Left renal cortex interstitium (tissue), 4 donors: Measurements from ENCODE around the gene OCIAD2. TPM values are rescaled to one million over a fixed set of nuclear protein-coding genes. Genes with fewer than 3 reads are reported as not detected.
"Not testable (repeated sequence)": the region's sequence is repeated elsewhere in the genome, so short reads cannot be mapped to it uniquely, and the experiment has no call there.

Source experiments
- DNase-seq, 4 donors: peaks; one replicate each; pipeline ENCODE4 v3.0.0-alpha.2; 2013; ENCODE audit warnings: low read depth in 4 of 4, low spot score in 2 of 4, missing footprints in 1 of 4
- polyA plus RNA-seq, 4 donors: library from polyadenylated mRNA; unstranded; fragments of 120-200 nt; gene quantifications; one replicate each; pipeline ENCODE4 v1.2.1, GENCODE V29; 2013; ENCODE audit not compliant: insufficient read length in 4 of 4

OCIAD2 gene, protein sequence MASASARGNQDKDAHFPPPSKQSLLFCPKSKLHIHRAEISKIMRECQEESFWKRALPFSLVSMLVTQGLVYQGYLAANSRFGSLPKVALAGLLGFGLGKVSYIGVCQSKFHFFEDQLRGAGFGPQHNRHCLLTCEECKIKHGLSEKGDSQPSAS
- polyA plus RNA-seq, result 100 to 1,000 TPM; 176 to 230 (median 209) TPM

DNA sequence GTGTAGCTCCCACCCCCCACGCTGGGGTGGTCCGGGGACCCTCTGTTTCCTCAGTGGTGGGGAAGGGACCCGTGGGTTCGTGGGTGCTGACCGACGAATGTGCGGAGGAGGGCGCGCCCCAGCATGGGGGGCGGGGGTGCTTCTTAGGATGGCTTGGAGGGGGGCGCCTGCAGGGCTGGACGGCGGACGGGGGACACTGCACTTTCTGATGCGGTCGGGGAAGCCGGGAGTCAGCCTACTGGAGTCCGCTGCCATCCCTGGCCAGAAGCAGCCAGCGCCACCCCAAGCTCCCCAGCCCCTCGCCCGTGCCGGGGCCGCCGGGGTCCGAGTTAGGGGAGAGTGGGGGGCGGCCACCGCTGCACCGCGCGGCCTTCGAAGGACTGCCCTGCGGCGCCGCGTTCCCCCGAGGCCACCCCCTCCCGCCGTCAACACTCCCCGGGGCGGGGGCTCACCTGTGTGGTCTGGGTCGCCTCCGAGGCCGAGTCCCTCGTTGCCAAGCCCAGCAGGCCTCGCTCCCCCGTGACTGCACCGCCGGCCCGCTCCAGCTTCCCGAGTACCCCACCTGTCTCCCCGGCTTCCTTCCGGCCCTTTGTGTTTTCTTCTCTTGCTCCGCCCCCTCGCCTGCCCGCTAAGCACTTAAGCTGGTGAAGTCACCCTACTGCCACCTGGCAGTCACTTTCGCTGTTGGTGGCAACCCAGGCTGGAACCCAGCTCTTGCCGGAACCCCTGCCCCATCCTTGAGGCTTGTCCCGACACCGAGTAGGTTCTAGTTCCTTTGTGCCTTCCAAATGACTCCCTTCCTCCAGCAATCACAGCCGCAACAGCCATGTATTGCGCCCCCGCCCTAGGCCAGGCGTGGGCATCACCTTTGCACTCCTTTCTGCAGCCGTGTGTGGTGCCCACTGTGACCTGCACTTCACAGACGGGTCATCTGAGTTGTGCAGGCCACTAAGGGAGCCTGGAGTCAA, at the start of gene OCIAD2:
Gene OCIAD2 (minus strand): TSS at position 569 of the 968 bp plus-strand sequence. CDS start 2,225 bp downstream, outside the sequence.
- peak; percentile 45 to 70 (median 62) for DNase-seq

DNA sequence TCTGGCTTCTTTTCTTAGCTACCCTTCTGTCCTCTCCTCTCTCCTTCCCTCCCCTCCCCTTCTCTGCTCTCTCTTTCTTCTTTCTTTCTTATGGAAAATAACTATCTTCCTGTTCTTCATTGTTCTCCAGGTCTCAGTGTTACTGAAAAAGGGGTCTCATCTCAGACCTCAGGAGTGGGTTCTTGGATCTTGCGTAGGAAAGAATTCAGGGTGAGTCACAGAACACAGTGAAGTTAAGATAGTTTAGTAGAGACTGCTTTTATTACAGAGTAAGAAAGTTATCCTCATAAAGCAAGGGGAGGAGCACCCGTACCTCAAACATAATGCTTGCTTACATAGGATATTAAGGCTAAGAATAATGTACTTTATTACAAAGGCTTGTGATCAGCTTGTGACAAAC, 47.7 kb upstream of the OCIAD2 start:
- DNase-seq, result no peak

DNA sequence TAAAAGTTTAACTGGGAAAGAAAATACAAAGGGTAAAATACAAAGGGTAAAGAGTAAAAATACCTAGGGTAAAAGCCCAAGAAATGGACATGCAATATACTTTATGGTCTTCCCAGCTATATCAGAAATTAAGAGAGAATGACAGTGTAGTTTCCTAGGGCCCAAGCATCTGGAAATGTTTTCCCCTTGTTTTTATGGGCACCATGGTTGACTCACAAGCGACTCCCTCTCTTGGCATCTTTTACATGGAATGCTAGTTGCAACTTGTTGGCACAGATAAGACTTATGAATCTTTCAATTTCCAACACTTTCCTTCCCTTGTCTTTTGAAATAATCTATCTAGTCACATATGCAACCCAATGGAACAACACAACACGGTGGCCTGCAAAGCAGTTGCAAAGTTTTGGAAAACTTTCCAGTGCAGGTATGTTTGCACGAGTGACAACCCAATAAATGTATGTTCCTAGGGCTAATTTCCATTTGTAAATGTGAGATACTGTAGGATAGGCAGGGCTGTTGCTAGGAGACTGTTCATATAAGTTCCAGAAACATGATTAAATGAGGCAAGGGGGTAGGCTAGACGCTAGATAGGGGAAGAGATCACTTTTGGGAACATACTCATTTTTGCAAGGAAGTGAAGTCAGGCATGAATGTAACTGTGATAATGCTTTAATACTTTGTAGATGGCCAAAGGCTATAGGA, 43.1 kb upstream of the OCIAD2 start:
- no peak for DNase-seq

DNA sequence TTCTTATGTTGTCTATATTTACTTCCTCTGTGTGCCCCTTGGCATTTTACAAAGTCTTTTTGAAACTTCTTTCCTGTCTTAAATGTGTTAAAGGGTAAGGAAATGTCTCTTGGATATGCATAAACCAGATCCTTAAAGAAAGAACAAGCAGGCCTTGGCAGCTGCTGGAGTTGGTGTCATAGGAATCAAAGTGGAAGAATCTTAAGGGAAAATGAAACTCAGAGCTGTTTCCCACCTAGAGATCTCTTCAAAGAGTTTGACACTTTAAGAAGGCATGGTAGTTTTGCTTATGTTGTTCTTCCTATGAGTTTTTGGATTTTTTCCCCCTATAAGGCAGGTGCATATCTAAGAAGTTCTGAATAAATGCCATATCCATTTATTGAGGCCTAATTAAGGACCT, 42.5 kb upstream of the OCIAD2 start:
- DNase-seq, result no peak

DNA sequence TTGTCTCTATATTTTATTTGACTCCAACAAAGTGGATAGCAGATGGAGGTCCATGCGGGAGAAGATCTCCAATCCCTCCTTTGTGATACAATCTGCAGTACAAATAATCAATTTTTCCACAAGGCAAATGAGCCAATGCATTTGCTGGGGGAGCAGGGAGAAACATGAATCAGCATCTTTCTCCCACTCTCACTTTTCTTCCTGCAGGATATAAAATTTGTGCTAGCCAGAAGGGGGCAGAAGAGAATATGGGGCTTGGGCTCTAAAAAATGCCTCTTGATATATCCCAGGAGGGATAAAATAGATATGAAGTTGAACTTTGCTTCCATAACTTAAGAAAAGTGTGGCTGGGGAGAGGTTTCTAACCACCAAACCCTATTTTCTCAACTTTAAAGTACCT, 41.2 kb upstream of the OCIAD2 start:
- no peak for DNase-seq

DNA sequence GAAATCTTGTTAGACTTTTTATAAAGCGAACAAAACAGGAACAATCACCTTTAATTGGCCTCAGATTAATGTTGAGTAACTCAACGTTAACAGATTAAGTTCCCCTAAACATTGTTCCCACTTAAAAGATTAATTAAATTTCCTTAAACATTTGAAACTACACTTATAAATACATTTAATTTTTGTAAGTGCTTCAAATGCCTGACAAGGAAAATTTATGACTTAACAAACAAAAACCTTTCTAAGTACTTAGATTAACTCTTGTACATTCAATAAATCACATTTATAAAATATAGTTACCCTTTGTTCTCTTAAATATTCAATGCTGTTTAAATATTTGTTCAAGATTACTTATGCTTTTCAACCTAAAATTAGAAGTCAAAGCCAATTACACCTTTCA, 39.4 kb upstream of the OCIAD2 start:
- no peak for DNase-seq

DNA sequence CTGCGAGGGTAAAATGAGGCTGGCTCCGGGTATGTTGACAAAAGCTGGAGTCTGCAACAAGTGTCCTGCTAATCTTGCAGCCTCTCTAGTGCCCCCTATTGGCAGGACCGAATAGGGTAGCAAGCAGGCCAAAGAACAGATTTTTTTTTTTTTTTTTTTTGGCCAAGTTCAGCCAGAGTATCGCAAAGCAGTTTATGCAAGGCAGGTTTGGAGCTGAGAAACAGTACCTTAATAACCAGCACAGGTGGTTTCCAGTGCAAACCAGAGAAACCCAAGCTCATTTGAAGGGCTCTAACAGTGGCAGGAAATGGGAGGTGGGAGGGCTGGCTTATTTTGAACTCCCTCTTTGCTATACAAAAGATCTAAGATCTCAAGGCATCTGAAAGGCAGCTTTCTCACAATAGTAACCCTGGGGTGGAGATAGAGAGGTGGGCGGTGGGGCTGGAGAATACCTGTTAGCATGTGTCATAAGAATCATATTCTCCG, 38.2 kb upstream of the OCIAD2 start:
- DNase-seq, result no peak

DNA sequence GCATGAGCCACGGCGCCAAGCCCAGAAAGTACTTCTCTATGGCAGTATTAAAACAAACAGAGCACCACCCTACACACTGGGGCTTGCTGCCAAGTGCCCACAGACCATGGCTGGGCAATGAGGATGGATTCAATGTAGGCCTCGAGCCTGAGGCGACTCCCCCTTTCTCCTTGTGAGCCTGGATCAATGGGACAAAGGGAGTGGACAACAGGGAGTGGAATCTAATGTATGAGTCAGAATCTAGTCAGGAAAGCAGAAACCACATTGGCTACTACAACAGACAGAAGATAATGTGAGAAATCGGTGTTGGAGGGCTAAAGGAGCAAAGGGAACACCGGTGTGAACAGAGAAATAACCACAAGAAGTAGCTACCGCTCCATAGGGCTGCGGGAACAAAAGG, 37.7 kb upstream of the OCIAD2 start:
- no peak for DNase-seq

DNA sequence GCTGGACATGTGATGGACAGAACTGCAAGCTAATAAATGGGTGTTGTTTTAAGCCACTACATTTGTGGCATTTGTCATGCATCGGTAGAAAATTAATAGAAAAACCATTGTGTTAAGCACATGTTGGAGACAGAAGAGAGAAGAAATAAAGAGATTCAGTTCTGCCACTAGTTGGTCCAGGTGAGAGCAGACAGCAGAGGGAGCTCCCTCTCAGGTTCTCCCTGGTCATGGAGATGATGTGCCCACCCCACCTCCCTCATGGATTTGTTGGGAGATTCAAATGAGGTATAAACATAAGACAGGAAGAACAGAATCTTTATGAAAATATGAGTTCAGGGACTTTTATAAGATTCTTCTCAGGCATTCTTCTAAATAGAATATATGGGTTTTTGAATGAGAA, 36.8 kb upstream of the OCIAD2 start:
- DNase-seq, result no peak

DNA sequence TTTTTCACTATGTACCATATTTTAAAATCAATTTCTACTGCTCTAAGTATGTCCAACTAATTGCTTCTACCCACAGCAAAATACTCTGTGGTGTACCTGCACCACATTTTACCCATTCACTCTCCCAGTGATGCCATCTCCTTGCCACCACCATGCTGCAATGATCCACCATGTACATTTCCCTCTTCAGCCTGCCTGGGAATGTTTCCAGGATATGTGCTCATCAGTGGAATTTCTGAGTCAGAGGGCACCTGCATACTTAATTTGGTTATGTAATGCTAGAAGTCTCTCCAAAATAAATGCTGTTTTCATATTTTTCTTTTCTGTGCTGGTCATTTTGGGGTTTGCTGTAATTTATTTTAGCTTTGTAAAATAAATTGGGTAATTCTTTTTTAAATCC, 33.2 kb upstream of the OCIAD2 start:
- no peak for DNase-seq

DNA sequence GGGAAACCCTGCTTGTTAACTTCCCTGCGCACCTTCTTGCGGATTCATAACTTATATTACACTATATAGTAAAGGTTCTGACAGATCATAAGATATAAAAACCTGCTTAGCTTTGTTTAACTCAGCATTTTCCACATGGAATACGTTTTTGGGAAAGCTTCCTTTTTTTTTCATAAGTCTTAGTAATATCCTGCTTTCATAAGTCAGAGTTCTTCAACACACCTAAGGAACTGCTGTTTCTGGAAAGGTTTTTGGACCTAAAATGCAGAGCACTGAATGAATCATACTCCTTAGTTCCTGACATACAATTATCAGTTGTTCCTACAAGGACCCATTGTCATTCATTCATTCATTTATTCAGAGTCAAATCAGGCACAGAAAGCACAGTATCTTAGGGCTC, 32.3 kb upstream of the OCIAD2 start:
- DNase-seq, result no peak

DNA sequence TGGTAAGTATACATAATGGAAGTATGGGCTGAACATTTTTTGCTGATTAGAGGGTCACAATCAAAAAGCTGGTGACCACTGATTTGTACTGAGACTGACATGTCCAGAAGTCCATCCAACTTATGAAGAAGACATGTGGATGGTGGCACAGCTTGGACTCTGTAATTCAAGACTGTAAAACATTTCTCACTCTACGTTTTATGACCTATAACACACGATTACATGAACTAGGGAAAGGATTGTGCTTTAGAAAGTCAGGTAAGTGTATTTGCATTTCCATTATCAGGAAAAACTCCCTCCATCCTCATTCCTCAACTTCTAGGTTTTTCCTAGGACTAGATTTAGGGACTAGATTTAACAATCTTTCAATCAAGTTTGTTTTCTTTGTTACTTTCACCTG, 30.5 kb upstream of the OCIAD2 start:
- no peak for DNase-seq

DNA sequence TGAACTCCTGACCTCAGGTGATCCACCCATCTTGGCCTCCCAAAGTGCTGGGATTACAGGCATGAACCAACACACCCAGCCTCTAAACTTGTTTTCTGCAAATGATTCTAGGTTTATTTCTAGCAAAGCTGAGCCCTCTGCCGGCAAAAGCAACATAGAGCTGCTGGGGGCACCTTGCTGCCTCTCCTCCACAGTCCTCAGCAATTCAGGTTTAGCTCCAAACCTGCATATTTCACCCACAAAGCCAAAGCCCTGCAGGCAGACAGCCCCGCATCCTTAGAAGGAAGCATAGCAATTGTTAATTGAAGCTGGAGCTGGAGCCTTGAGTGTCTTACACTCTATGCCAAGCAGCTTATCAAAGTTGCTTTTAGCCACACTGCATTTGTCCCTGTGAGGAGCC, 24.9 kb upstream of the OCIAD2 start:
- DNase-seq, result no peak

DNA sequence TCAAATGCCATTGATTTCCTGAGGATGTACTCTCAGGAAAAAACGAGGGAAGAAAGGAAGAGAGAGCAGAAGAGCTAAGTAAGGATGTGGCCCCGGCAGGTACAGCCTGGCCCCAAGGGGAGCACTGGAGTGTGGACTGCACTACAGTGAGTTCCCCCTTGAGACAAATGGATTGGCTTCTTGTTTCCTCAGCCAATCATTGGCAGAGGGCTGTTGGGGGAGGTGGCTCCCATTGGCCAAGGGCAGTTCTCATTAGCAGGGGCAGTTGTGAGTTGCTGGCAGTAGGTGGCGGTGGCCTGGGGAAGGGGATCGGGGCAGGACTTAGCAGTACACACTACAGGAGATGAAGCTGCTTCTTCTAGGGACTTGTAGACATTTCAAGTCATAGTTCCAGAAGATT, 24.1 kb upstream of the OCIAD2 start:
- DNase-seq, result no peak

DNA sequence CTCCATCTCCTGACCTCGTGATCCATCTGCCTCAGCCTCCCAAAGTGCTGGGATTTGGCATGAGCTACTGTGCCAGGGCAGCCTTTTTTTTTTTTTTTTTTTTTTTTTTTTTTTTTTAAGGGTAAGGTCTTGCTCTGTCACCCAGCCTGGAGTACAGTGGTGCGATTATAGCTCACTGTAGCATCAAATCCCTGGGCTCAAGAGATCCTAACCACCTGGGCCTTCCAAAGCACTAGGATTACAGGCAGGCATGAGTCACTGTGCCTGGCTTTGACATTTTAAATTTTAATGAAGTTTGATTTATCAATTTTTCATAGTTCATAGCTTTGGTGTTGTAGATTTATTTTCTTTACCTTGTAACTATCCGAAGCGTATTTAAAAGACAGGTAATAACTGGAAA, 17.8 kb upstream of the OCIAD2 start:
- no peak for DNase-seq

DNA sequence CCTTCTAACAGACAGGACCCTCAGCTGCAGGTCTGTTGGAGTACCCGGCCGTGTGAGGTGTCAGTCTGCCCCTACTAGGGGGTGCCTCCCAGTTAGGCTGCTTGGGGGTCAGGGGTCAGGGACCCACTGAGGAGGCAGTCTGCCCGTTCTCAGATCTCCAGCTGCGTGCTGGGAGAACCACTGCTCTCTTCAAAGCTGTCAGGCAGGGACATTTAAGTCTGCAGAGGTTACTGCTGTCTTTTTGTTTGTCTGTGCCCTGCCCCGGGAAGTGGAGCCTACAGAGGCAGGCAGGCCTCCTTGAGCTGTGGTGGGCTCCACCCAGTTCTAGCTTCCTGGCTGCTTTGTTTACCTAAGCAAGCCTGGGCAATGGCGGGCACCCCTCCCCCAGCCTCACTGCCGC, 16.5 kb upstream of the OCIAD2 start:
- not testable (repeated sequence) for DNase-seq

DNA sequence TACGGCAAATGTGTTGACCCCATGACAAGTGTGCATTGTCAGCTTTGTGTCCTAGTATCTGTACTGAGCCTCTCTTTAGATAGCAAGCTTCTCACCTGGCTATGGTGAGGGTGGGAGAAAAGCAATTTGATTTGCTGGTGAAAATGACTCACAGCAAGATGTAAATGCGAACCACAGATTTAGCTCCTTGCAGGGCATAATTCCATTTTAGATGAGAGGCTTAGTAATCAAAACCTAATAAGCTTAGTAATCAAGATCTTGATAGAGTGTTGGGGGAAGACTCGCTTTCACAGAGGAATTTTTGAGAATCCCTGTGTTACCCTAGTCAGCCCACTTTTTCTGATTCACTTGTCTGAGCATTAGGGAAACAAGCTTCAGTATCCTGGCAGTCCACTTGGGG, 7.7 kb upstream of the OCIAD2 start:
- DNase-seq, result no peak

DNA sequence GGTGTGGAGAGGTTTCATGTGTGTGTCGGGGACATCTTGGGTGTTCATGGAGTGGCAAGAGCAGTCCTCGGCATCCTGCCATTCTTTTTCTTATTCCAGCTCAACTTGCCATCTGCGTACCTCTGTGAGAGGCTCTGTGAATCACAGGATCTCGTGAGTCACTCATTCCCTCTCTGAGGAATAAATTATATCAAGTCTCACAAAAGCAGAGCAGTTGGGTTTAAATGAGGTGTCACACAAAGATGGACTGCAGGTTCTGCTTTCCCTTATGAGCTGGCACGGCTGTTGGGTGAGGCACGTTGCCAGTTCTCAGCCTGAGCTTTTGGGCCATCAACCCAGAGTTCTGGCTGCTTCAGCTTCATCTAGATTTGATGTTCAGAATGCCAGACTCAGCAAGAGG, 6.8 kb upstream of the OCIAD2 start:
- no peak for DNase-seq

DNA sequence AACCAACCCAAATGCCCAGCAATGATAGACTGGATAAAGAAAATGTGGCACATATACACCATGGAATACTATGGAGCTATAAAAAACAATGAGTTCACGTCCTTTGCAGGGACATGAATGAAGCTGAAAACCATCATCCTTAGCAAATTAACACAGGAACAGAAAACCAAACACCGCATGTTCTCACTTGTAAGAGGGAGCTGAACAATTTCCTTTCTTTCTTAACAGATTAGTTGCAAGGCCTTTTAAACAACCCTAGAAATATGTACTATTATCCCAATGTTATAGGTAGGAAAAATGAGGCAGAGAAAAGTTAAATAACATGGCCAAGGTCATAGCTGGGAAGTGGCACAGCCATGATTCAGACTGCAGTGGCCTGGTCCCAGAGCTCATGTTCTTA, 5.8 kb upstream of the OCIAD2 start:
- no peak for DNase-seq

DNA sequence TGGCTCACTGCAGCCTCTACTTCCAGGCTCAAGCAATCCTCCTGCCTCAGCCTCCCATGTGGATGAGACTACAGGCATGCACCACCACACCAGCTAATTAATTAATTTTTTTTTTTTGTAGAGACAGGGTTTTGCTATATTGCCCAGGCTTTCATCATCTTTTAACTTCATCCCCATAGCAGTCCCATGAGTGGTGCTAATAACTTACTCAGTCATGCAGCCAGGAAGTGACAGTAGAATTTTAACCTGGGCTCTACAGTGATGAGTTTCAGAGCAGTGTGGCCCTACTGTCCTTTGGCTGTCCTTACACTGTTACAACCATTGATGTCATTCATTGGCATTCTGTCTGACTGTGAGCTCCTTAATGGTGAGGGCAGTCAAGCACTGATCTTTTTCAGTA, 3.9 kb upstream of the OCIAD2 start:
- no peak for DNase-seq

DNA sequence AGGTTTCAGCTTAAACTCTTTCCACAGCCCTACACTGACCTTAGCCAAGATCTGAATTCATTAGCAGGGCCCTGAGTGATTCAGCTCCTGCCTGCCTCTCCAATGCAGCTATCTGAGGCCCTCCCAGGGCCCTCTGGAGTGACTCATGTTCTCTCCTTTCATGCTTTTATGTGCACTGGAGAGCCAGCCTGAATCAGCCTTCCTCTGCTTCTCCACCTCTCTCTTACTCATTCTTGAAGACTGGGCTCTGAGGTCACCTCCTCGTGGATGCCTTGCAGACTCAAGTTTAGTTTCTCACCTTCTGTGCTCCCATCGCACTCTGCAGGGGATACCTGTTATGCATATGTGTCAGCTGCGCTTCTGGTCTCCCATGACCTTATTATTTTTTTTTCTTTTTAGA, 3.1 kb upstream of the OCIAD2 start:
- DNase-seq, result no peak
